Fibroblast of mammary gland (primary cell): ENCODE results near the gene THUMPD3.
A peak's percentile ranks its signal among the peaks of the same experiment; 100 is the strongest.

Experiments used
- DNase-seq: peaks from one replicate; pipeline ENCODE4 v3.0.0-alpha.2; 2010; ENCODE audit warnings: low read depth
- H3K4me3 ChIP-seq: 2 replicates; pipeline ENCODE4 v1.5.1; 2011; ENCODE audit warnings: low read depth, mild to moderate bottlenecking, low read length, moderate library complexity; ENCODE audit not compliant: control insufficient read depth
- CTCF ChIP-seq: conservative IDR thresholded peaks from 2 replicates; pipeline ENCODE4 v1.5.1; 2011; ENCODE audit warnings: low read depth, low read length, inconsistent platforms; ENCODE audit not compliant: control insufficient read depth, insufficient read depth

Gene THUMPD3

GRCh38 chr3:9414826-9415225 is 52.0 kb downstream of the THUMPD3 start:
- H3K4me3 ChIP-seq, result no peak overlapping the region
- no peak for TF ChIP-seq CTCF
- DNase-seq, result no peak

- H3K4me3 ChIP-seq, result no peak overlapping the region
- no peak for TF ChIP-seq CTCF
- no peak for DNase-seq
These were observed 52.8 kb downstream of the THUMPD3 start for GRCh38 chr3:9415485-9416138.

- TF ChIP-seq CTCF, result no peak
- no peak overlapping the region for H3K4me3 ChIP-seq
- peak; percentile 14 for DNase-seq
These were observed 53.4 kb downstream of the THUMPD3 start for GRCh38 chr3:9416139-9416780.

- DNase-seq, result peak; percentile 57
- no peak for TF ChIP-seq CTCF
- no peak overlapping the region for H3K4me3 ChIP-seq
These were observed 58.1 kb downstream of the THUMPD3 start for GRCh38 chr3:9420850-9421549.

GRCh38 chr3:9422712-9423424 is 60.0 kb downstream of the THUMPD3 start:
- H3K4me3 ChIP-seq, result no peak overlapping the region

More at GRCh38 chr3:9422712-9423424, 60.0 kb downstream of the THUMPD3 start:
- peak; percentile 72 for TF ChIP-seq CTCF
- DNase-seq, result peak; percentile 98
